ENCODE data around the gene FRMD4A.

The FRMD4A gene

DNA sequence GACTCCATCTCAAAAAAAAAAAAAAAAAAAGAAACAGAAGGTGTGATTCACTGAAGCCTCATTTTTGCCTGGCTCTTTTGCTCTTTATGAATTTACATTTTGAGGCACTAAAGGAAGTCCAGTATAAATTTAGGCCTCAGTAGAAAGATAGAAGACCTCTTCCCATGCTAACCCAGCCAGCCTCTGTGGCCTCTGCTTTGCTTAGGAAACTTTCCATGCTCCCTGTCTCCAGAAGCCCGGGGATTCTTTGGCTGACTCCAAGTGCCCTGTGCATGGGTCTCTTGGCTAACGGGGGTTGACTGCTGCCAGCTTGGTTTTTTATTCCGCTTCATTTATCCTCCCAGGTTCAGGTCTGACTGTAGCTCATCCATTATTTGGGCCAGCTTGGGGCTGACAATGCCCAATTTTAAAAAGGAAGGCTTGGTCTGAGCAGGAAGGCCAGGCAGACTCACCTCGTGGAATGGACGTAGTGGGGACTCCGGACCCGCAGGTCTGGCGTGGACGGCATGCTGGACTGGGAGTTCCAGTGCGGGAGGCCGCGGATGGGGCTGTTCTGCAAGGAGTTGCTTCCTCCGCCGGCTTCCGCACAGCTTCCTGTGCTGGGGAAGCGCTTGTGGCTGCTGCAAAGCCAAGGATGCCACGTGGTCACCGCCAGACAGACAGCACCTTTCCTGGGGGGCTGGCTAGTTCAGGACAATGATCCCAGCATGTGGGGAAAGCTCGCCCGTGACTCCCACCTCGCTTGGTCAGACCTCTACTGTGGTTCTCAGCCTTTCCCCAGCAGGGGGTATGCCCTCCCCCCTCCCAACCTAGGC lies 671.6 kb downstream of the FRMD4A start:
- TF ChIP-seq CEBPB (IDR thresholded peaks at IDR 0.05): no peak
- TF ChIP-seq ZBTB7A (IDR thresholded peaks at IDR 0.05; ENCODE audit: low read depth): no peak
- no peak for TF ChIP-seq NFIC (IDR thresholded peaks at IDR 0.05)
- TF ChIP-seq, protein P1, sequence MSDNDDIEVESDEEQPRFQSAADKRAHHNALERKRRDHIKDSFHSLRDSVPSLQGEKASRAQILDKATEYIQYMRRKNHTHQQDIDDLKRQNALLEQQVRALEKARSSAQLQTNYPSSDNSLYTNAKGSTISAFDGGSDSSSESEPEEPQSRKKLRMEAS (IDR thresholded peaks at IDR 0.05): no peak
- no peak for TF ChIP-seq RAD21 (IDR thresholded peaks at IDR 0.05; ENCODE audit: low read depth)
- no peak for TF ChIP-seq EGR1 (IDR thresholded peaks at IDR 0.05)

DNA sequence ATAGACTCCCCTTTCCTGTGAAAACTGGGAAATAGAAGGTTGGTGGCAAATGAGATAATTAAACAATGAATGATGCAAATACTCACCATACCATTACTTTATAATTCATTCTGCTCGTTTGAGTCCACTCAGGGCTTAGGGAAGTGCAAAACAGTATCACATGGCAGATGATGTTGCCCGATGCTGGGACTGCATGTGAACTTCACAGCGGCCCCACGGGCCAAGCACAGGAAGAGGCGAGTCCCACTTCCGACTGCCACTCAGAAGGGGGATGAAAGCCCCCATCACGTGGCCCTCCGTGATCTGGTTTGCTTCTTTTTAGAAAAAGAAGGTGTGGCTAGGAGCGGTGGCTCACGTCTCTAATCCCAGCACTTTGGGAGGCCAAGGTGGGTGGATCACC lies 672.5 kb downstream of the FRMD4A start:
- TF ChIP-seq TEAD4 (IDR thresholded peaks at IDR 0.05): no peak
- TF ChIP-seq ZBTB7A (IDR thresholded peaks at IDR 0.05; ENCODE audit: low read depth): no peak
- TF ChIP-seq EGR1 (IDR thresholded peaks at IDR 0.05): no peak
- TF ChIP-seq EP300 (IDR thresholded peaks at IDR 0.05; ENCODE audit: borderline replicate concordance): no peak
- TF ChIP-seq YY1 (IDR thresholded peaks at IDR 0.05; ENCODE audit: low read depth): no peak
- TF ChIP-seq, protein P1 (IDR thresholded peaks at IDR 0.05): no peak
- no peak for TF ChIP-seq CREB1 (IDR thresholded peaks at IDR 0.05; ENCODE audit: low read depth)
- no peak for TF ChIP-seq CEBPB (IDR thresholded peaks at IDR 0.05)
- TF ChIP-seq, protein P2, sequence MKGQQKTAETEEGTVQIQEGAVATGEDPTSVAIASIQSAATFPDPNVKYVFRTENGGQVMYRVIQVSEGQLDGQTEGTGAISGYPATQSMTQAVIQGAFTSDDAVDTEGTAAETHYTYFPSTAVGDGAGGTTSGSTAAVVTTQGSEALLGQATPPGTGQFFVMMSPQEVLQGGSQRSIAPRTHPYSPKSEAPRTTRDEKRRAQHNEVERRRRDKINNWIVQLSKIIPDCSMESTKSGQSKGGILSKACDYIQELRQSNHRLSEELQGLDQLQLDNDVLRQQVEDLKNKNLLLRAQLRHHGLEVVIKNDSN (IDR thresholded peaks at IDR 0.05): no peak
- no peak for TF ChIP-seq TAF1 (IDR thresholded peaks at IDR 0.05; ENCODE audit: low read depth)
- no peak for TF ChIP-seq FOXM1 (IDR thresholded peaks at IDR 0.05; ENCODE audit: borderline replicate concordance, low read depth)
- no peak for TF ChIP-seq TCF12 (IDR thresholded peaks at IDR 0.05; ENCODE audit: low read depth)
- TF ChIP-seq RAD21 (IDR thresholded peaks at IDR 0.05; ENCODE audit: low read depth): no peak
- no peak for TF ChIP-seq NFIC (IDR thresholded peaks at IDR 0.05)
- TF ChIP-seq, protein P3, sequence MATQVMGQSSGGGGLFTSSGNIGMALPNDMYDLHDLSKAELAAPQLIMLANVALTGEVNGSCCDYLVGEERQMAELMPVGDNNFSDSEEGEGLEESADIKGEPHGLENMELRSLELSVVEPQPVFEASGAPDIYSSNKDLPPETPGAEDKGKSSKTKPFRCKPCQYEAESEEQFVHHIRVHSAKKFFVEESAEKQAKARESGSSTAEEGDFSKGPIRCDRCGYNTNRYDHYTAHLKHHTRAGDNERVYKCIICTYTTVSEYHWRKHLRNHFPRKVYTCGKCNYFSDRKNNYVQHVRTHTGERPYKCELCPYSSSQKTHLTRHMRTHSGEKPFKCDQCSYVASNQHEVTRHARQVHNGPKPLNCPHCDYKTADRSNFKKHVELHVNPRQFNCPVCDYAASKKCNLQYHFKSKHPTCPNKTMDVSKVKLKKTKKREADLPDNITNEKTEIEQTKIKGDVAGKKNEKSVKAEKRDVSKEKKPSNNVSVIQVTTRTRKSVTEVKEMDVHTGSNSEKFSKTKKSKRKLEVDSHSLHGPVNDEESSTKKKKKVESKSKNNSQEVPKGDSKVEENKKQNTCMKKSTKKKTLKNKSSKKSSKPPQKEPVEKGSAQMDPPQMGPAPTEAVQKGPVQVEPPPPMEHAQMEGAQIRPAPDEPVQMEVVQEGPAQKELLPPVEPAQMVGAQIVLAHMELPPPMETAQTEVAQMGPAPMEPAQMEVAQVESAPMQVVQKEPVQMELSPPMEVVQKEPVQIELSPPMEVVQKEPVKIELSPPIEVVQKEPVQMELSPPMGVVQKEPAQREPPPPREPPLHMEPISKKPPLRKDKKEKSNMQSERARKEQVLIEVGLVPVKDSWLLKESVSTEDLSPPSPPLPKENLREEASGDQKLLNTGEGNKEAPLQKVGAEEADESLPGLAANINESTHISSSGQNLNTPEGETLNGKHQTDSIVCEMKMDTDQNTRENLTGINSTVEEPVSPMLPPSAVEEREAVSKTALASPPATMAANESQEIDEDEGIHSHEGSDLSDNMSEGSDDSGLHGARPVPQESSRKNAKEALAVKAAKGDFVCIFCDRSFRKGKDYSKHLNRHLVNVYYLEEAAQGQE (IDR thresholded peaks at IDR 0.05; ENCODE audit: low read depth): no peak

DNA sequence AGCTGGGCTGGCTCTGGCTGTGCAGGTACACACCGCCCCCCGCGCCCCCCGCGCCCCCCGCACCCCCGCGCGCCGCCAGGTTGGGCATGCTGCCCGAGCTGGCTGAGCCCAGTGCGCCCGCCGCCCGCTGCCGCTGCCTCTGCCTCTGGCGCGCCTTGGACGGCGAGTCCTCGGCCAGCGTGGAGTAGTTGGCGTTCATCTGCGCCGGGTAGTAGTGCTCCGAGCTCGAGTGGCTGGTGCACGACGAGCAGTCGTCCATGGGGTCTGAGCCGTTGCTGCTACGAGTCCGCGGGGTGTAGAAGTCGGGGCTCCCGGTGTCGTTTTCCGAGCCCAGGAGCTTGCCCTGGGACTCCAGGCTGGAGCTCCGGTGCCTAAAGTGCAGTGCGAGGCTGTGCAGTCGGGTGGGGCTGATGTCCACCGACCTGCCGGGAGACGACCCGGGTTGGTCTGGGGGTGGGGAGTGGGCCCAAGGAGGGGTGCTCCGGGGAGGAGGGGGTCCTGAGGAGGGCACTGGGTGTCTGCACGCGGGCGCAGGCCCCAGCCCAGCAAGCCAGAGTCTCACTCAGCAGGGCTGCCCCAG lies 673.5 kb downstream of the FRMD4A start:
- TF ChIP-seq EP300 (IDR thresholded peaks at IDR 0.05; ENCODE audit: borderline replicate concordance) (no peak), ZBTB7A (IDR thresholded peaks at IDR 0.05; ENCODE audit: low read depth) (no peak), NFIC (IDR thresholded peaks at IDR 0.05) (no peak), YY1 (IDR thresholded peaks at IDR 0.05; ENCODE audit: low read depth) (no peak), TAF1 (IDR thresholded peaks at IDR 0.05; ENCODE audit: low read depth) (no peak)

DNA sequence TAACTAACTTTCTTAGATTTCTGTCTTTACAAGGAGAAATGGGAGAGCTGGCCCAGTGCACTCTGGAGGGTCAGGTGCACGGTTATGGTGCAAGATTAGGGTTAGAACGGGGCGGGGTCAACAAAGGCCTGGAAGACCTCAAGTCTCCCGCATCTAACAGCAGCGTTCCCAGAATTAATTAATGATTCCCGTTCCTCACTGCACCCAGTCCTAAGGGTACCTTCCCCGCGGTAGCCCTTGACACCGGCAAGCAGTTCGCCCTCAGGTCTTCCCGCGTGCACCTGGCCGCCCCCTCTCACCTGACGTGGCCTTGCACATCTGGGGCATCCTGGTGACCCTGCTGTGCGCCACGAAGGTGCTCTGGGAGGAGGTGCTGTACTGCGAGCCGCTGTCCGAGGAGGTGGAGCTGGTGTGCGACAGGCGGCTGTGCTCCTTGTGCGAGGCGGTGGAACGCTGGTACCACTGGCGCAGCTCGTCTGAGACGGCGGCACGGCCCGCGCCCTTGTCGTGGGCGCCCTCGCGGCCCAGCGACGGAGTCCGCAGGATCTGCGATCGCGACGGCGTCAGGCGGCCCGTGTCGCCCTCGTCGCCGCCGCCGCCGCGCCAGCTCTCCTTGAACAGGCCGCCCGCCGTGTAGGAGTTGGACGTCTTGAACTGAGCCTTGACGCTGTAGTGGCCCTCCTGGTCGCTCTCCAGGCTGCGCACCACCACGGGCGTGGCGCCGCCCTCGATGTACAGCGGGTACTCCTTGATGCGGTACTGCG lies 674.2 kb downstream of the FRMD4A start:
- TF ChIP-seq TCF12 (IDR thresholded peaks at IDR 0.05; ENCODE audit: low read depth) (no peak), EGR1 (IDR thresholded peaks at IDR 0.05) (no peak), ZBTB7A (IDR thresholded peaks at IDR 0.05; ENCODE audit: low read depth) (no peak), YY1 (IDR thresholded peaks at IDR 0.05; ENCODE audit: low read depth) (no peak), EP300 (IDR thresholded peaks at IDR 0.05; ENCODE audit: borderline replicate concordance) (no peak), RAD21 (IDR thresholded peaks at IDR 0.05; ENCODE audit: low read depth) (no peak), TAF1 (IDR thresholded peaks at IDR 0.05; ENCODE audit: low read depth) (no peak), NFIC (IDR thresholded peaks at IDR 0.05) (no peak), FOXM1 (IDR thresholded peaks at IDR 0.05; ENCODE audit: borderline replicate concordance, low read depth) (no peak), CEBPB (IDR thresholded peaks at IDR 0.05) (no peak), CREB1 (IDR thresholded peaks at IDR 0.05; ENCODE audit: low read depth) (no peak), TEAD4 (IDR thresholded peaks at IDR 0.05) (no peak)
- TF ChIP-seq, protein P3 (IDR thresholded peaks at IDR 0.05; ENCODE audit: low read depth): no peak
- TF ChIP-seq, protein P1 (IDR thresholded peaks at IDR 0.05): no peak
- TF ChIP-seq, protein P2 (IDR thresholded peaks at IDR 0.05): no peak

DNA sequence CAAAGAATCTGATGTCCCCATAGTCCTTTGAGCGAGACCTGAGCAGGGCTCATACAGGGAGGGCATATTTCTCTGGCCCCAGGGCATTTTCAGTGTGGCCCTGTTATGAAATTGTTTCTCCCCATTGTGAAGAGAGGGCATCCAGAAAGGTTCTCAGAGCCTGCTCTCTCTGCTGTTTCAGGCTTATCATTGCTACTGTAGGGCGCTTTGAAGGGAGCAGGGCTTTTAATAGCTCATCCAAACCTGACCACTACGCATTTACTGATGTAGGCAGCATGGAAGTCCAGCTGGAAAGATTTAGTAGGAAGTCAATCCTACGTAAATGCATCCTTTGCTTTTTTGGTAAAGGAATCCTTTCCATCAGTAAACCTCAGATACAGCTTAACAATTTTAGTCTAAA lies 675.9 kb downstream of the FRMD4A start:
- TF ChIP-seq, protein P2 (IDR thresholded peaks at IDR 0.05): no peak

All from Ishikawa (cell line).